SK-N-SH treated with all-trans-retinoic acid at 6 μM for 48 hours (cell line): Measurements from ENCODE around the gene PRKAA2.

Source experiments
- CREB5 ChIP-seq: fragments of 250-450 bp; sonication (Bioruptor Pico); IDR thresholded peaks from 2 replicates; pipeline ENCODE4 v1.5.1; 2020; ENCODE audit warnings: low read depth, mild to moderate bottlenecking, moderate library complexity
- ISL1 ChIP-seq: fragments of 250-450 bp; sonication (Bioruptor Pico); IDR thresholded peaks from 2 replicates; pipeline ENCODE4 v2.1.2; 2022; ENCODE audit warnings: mild to moderate bottlenecking, moderate library complexity
- ZNF565 ChIP-seq: fragments of 450-650 bp; formaldehyde crosslinking; conservative IDR thresholded peaks from 2 replicates; pipeline ENCODE4 v1.5.0; 2020; ENCODE audit warnings: low read depth, mild to moderate bottlenecking, moderate library complexity
- ZNF70 ChIP-seq: fragments of 450-650 bp; formaldehyde crosslinking; IDR thresholded peaks from 2 replicates; pipeline ENCODE4 v1.5.0; 2020; ENCODE audit warnings: mild to moderate bottlenecking, moderate library complexity

GRCh38 chr1:56713112-56713511 is 68.0 kb downstream of the PRKAA2 start:
- no peak for TF ChIP-seq ZNF70 (CRISPR knock-in tag)
- TF ChIP-seq ZNF565 (CRISPR knock-in tag) = no peak
- no peak for TF ChIP-seq ISL1 (CRISPR knock-in tag)
- TF ChIP-seq CREB5 (CRISPR knock-in tag) = no peak
